ENCODE data around the gene WWOX.

The WWOX gene

GRCh38 chr16:79104567-79104966 lies 1005.1 kb downstream of the WWOX start:
- FAIRE-seq: no peak
- no peak for DNase-seq (ENCODE audit: insufficient read length, low spot score)

GRCh38 chr16:79107301-79107700 lies 1007.8 kb downstream of the WWOX start:
- no peak for TF ChIP-seq CTCF (IDR thresholded peaks at IDR 0.05; ENCODE audit: insufficient read depth, missing control alignments)
- DNase-seq (ENCODE audit: insufficient read length, low spot score) (no peak), FAIRE-seq (no peak)

More at GRCh38 chr16:79104567-79104966, 1005.1 kb downstream of the WWOX start:
- TF ChIP-seq CTCF (IDR thresholded peaks at IDR 0.05; ENCODE audit: insufficient read depth, missing control alignments): no peak

- DNase-seq (ENCODE audit: insufficient read length, low spot score) (no peak), FAIRE-seq (no peak)
- TF ChIP-seq CTCF (IDR thresholded peaks at IDR 0.05; ENCODE audit: insufficient read depth, missing control alignments): no peak
These were observed 1010.3 kb downstream of the WWOX start for GRCh38 chr16:79109771-79110170.

- TF ChIP-seq CTCF (IDR thresholded peaks at IDR 0.05; ENCODE audit: insufficient read depth, missing control alignments): no peak
- DNase-seq (ENCODE audit: insufficient read length, low spot score): no peak
- no peak for FAIRE-seq
These were observed 1010.8 kb downstream of the WWOX start for GRCh38 chr16:79110242-79110641.

- no peak for TF ChIP-seq CTCF (IDR thresholded peaks at IDR 0.05; ENCODE audit: insufficient read depth, missing control alignments)
- FAIRE-seq: no peak
- DNase-seq (ENCODE audit: insufficient read length, low spot score): no peak
These were observed 1011.5 kb downstream of the WWOX start for GRCh38 chr16:79110953-79111352.

GRCh38 chr16:79112462-79112861 lies 1013.0 kb downstream of the WWOX start:
- TF ChIP-seq CTCF (IDR thresholded peaks at IDR 0.05; ENCODE audit: insufficient read depth, missing control alignments): no peak
- FAIRE-seq: no peak
- no peak for DNase-seq (ENCODE audit: insufficient read length, low spot score)

GRCh38 chr16:79113826-79114225 lies 1014.4 kb downstream of the WWOX start:
- no peak for DNase-seq (ENCODE audit: insufficient read length, low spot score)
- no peak for TF ChIP-seq CTCF (IDR thresholded peaks at IDR 0.05; ENCODE audit: insufficient read depth, missing control alignments)
- no peak for FAIRE-seq
